ENCODE measurements around the gene UGT1A8.
"Not testable (repeated sequence)": the region's sequence is repeated elsewhere in the genome, so short reads cannot be mapped to it uniquely, and the experiment has no call there.

Gene UGT1A8

GRCh38 chr2:233627331-233628025 is 10.0 kb downstream of the UGT1A8 start:
- TF ChIP-seq GATA2 (IDR thresholded peaks at IDR 0.05; ENCODE audit: low read depth, low read length) (no peak), GATA3 (IDR thresholded peaks at IDR 0.05; ENCODE audit: low read depth, low read length) (no peak)

GRCh38 chr2:233636306-233636705 is 18.9 kb downstream of the UGT1A8 start, which contains the start of gene UGT1A10:
Gene UGT1A10, plus strand, starts transcription at chr2:233636448. Its CDS starts 75 bp downstream, at chr2:233636523.
- not testable (repeated sequence) for TF ChIP-seq GATA2, GATA3 (IDR thresholded peaks at IDR 0.05; ENCODE audit: low read depth, low read length)

DNA sequence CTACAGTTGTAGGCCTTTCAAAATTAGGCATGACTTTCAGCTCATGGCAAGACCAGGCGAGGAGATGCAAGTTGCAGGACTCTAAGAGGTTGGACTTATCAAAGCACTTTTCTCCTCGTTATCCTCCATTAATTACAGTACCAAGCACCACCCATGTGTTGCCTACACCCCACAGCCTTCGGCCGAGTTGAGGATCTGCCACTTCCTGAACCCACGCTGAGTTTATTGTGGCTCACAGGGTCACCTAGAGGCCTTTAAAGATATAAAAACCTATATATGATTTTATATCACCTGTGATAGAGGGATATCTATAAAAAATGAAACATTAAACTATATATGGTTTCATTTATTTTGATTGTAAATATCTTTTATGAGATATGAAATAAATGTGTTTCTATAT is 21.4 kb downstream of the UGT1A8 start:
- TF ChIP-seq GATA2 (IDR thresholded peaks at IDR 0.05; ENCODE audit: low read depth, low read length) (no peak), GATA3 (IDR thresholded peaks at IDR 0.05; ENCODE audit: low read depth, low read length) (no peak)

DNA sequence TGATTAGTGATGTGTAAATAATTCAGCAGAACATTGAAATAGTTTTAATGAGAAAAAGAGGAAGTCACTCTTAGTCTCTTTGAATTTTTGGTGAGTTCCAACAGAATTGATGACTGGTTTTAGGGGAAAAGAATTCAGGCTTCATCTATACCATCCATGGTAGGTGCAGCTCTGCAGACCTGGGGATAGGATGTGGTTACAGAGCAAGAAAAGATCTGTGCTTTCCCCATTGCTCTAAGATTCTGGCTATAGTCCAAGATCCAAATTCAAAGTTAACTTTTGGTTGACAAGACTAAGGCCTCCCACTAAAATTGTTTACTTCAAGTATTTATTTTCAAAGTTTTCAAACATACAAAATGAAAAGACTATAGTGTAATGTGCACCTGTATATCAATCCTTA is 22.4 kb downstream of the UGT1A8 start:
- no peak for TF ChIP-seq GATA3 (IDR thresholded peaks at IDR 0.05; ENCODE audit: low read depth, low read length)
- TF ChIP-seq GATA2 (IDR thresholded peaks at IDR 0.05; ENCODE audit: low read depth, low read length): no peak

DNA sequence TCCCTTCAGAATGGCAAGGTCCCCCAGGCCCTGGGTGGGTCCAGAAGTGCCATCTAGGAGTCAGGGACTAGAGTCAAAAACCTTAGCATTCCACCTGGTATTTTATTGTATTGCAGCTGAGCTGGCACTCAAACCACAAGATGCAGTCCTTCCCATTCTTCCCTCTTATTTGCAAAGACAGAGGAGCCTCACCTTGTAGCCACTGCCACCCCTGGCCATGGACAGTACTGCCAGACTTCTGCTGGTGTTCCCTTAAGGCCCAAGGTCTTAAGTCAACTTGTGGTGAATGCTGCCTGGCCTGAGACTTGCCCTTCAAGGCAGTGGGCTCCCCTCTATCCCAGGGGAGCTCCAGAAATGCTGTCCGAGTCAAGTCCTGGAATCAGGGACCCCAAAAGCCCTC is 25.7 kb downstream of the UGT1A8 start:
- TF ChIP-seq GATA3 (IDR thresholded peaks at IDR 0.05; ENCODE audit: low read depth, low read length): no peak

GRCh38 chr2:233650981-233651380 is 33.5 kb downstream of the UGT1A8 start:
- no peak for TF ChIP-seq GATA2 (IDR thresholded peaks at IDR 0.05; ENCODE audit: low read depth, low read length)
- no peak for TF ChIP-seq GATA3 (IDR thresholded peaks at IDR 0.05; ENCODE audit: low read depth, low read length)

DNA sequence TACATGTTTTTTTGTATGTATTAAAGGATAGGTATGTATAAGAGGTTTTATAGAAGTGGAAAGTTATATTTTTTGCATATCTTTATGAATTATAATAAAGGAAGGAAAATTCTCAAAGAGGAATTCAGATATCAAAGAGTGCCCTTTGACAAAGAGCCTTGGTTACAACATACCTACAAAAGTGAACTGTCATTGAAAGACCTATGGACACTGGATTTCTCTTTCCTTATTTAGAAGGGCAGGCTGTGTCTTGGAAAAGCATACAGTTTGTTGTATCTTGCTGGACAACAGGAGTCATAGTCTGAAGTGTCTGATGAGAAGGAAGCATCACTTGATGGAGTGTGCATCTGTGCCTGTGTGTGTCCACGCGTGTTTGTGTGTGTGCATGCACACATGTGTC is 34.0 kb downstream of the UGT1A8 start:
- TF ChIP-seq GATA3 (IDR thresholded peaks at IDR 0.05; ENCODE audit: low read depth, low read length) (no peak), GATA2 (IDR thresholded peaks at IDR 0.05; ENCODE audit: low read depth, low read length) (no peak)

GRCh38 chr2:233654501-233654900 is 37.1 kb downstream of the UGT1A8 start:
- TF ChIP-seq GATA3 (IDR thresholded peaks at IDR 0.05; ENCODE audit: low read depth, low read length) (no peak), GATA2 (IDR thresholded peaks at IDR 0.05; ENCODE audit: low read depth, low read length) (no peak)

GRCh38 chr2:233655043-233655442 is 37.6 kb downstream of the UGT1A8 start:
- TF ChIP-seq GATA2 (IDR thresholded peaks at IDR 0.05; ENCODE audit: low read depth, low read length) (no peak), GATA3 (IDR thresholded peaks at IDR 0.05; ENCODE audit: low read depth, low read length) (no peak)

- TF ChIP-seq GATA3 (IDR thresholded peaks at IDR 0.05; ENCODE audit: low read depth, low read length): no peak
- no peak for TF ChIP-seq GATA2 (IDR thresholded peaks at IDR 0.05; ENCODE audit: low read depth, low read length)
These were observed 39.0 kb downstream of the UGT1A8 start for GRCh38 chr2:233656443-233656842.

- no peak for TF ChIP-seq GATA3 (IDR thresholded peaks at IDR 0.05; ENCODE audit: low read depth, low read length)
- no peak for TF ChIP-seq GATA2 (IDR thresholded peaks at IDR 0.05; ENCODE audit: low read depth, low read length)
These were observed 41.2 kb downstream of the UGT1A8 start for GRCh38 chr2:233658610-233659009.

DNA sequence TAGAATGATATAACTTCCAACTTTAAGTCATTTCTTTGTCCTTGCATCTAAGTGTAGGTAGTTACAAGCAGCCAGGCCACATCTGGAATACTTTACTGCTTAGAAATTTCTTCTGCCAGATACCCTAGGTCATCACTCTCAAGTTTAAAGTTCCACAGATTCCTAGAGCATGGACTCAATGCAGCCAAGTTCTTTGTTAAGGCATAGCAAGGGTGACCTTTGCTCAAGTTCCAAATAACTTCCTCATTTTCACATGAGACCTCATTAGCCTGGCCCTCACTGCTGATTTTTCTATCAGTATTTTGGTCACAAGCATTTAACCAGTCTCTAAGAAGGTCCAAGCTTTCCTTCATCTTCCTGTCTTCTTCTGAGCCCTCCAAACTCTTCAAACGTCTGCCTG is 46.5 kb downstream of the UGT1A8 start:
- TF ChIP-seq GATA2 (IDR thresholded peaks at IDR 0.05; ENCODE audit: low read depth, low read length): no peak
- no peak for TF ChIP-seq GATA3 (IDR thresholded peaks at IDR 0.05; ENCODE audit: low read depth, low read length)

GRCh38 chr2:233668605-233669260 is 51.3 kb downstream of the UGT1A8 start:
- TF ChIP-seq GATA2 (IDR thresholded peaks at IDR 0.05; ENCODE audit: low read depth, low read length): no peak
- no peak for TF ChIP-seq GATA3 (IDR thresholded peaks at IDR 0.05; ENCODE audit: low read depth, low read length)

DNA sequence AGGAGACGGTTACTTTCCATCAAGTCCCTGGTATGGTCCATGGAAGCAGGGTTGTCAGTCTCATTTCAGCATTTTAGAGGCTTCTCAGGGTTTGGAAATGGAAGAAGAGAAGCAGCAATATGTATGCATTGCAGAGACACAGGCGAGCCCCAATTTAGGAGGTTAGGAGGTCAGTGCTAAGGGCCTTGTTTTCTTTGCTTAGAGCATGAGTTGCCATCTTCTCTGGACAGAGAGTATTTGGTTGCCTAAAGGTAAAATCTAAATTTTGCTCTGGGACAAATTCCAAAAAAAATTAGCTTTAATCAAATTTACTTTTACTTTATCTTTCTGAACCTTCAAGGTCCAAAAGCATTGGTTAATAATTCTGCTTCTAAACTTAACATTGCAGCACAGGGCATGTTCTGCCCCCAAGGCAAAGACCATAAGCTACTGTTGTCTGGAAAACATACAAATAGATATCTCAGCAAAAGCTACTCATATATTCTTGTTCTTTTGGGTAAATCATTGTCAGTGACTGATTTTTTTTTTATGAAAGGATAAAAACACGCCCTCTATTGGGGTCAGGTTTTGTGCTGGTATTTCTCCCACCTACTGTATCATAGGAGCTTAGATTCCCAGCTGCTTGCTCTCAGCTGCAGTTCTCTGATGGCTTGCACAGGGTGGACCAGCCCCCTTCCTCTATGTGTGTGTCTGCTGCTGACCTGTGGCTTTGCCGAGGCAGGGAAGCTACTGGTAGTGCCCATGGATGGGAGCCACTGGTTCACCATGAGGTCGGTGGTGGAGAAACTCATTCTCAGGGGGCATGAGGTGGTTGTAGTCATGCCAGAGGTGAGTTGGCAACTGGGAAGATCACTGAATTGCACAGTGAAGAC is 54.1 kb downstream of the UGT1A8 start, which contains the start of gene UGT1A9:
Gene UGT1A9, plus strand, starts transcription at position 609 of the 872 bp plus-strand sequence. Its CDS starts 37 bp downstream, at position 646.
- TF ChIP-seq GATA3 (IDR thresholded peaks at IDR 0.05; ENCODE audit: low read depth, low read length): no peak

All from SH-SY5Y (cell line).